Mesendoderm (in vitro differentiated cells): ENCODE results near the gene TMA7.

ENCODE experiments used
- DNase-seq: peaks from one replicate; pipeline ENCODE4 v3.0.0; 2013
- H2AK5ac ChIP-seq: 2 replicates; pipeline ENCODE4 v1.6.1; 2013; ENCODE audit warnings: low read length, inconsistent platforms
- H2BK120ac ChIP-seq: 2 replicates; pipeline ENCODE4 v1.6.1; 2013; ENCODE audit warnings: low read depth, mild to moderate bottlenecking, low read length, moderate library complexity, mixed read lengths
- H2BK15ac ChIP-seq: replicated peaks from 2 replicates; pipeline ENCODE4 v1.6.1; 2013; ENCODE audit warnings: low read depth, mild to moderate bottlenecking, moderate library complexity
- H2BK5ac ChIP-seq: 2 replicates; pipeline ENCODE4 v1.6.1; 2013; ENCODE audit warnings: low read length, inconsistent platforms
- H3K18ac ChIP-seq: 2 replicates; pipeline ENCODE4 v1.6.1; 2013; ENCODE audit warnings: mild to moderate bottlenecking, low read length, mixed read lengths
- H3K23ac ChIP-seq: one replicate; pipeline ENCODE4 v1.6.1; 2013; ENCODE audit warnings: low read length
- H3K27ac ChIP-seq: 2 replicates; pipeline ENCODE4 v1.5.1; 2013; ENCODE audit warnings: low read depth, mild to moderate bottlenecking, inconsistent platforms, low read length, moderate library complexity
- H3K27me3 ChIP-seq: 2 replicates; pipeline ENCODE4 v1.6.1; 2013; ENCODE audit warnings: low read length, control low read depth, mild to moderate bottlenecking, inconsistent platforms; ENCODE audit not compliant: insufficient read depth, poor library complexity
- H3K36me3 ChIP-seq: 2 replicates; pipeline ENCODE4 v1.6.1; 2013; ENCODE audit warnings: low read length, inconsistent platforms; ENCODE audit not compliant: control insufficient read depth, insufficient read depth
- H3K4ac ChIP-seq: one replicate; pipeline ENCODE4 v1.6.1; 2013; ENCODE audit warnings: low read depth, mild to moderate bottlenecking, low read length, moderate library complexity
- H3K4me1 ChIP-seq: 2 replicates; pipeline ENCODE4 v1.6.1; 2013; ENCODE audit warnings: low read depth, low read length, inconsistent platforms; ENCODE audit not compliant: control insufficient read depth
- H3K4me2 ChIP-seq: 2 replicates; pipeline ENCODE4 v1.6.1; 2013; ENCODE audit warnings: low read length
- H3K4me3 ChIP-seq: 2 replicates; pipeline ENCODE4 v1.5.1; 2013; ENCODE audit warnings: mild to moderate bottlenecking, low read length
- H3K56ac ChIP-seq: one replicate; pipeline ENCODE4 v1.6.1; 2013; ENCODE audit warnings: low read length
- H3K79me1 ChIP-seq: 2 replicates; pipeline ENCODE4 v1.6.1; 2013; ENCODE audit warnings: low read length, inconsistent platforms
- H3K79me2 ChIP-seq: 2 replicates; pipeline ENCODE4 v1.6.1; 2013; ENCODE audit warnings: mild to moderate bottlenecking, low read length; ENCODE audit not compliant: control insufficient read depth, insufficient read depth
- H3K9ac ChIP-seq: 2 replicates; pipeline ENCODE4 v1.6.1; 2013; ENCODE audit warnings: low read length, inconsistent platforms
- H4K5ac ChIP-seq: one replicate; pipeline ENCODE4 v1.6.1; 2013; ENCODE audit warnings: low read length
- H4K8ac ChIP-seq: one replicate; pipeline ENCODE4 v1.6.1; 2013; ENCODE audit warnings: low read depth, mild to moderate bottlenecking, control low read depth, low read length, moderate library complexity
- WGBS: extraction: QIAGEN DNeasy Blood & Tissue Kit; methylation state at CpG from one replicate; pipeline ENCODE4 v1.1.7; 2013; ENCODE audit warnings: low lambda C conversion rate, missing lambda C conversion rate; ENCODE audit not compliant: insufficient coverage; ENCODE audit errors: extremely low coverage; 5-methylcytosine and 5-hydroxymethylcytosine counted together

Gene TMA7

DNA sequence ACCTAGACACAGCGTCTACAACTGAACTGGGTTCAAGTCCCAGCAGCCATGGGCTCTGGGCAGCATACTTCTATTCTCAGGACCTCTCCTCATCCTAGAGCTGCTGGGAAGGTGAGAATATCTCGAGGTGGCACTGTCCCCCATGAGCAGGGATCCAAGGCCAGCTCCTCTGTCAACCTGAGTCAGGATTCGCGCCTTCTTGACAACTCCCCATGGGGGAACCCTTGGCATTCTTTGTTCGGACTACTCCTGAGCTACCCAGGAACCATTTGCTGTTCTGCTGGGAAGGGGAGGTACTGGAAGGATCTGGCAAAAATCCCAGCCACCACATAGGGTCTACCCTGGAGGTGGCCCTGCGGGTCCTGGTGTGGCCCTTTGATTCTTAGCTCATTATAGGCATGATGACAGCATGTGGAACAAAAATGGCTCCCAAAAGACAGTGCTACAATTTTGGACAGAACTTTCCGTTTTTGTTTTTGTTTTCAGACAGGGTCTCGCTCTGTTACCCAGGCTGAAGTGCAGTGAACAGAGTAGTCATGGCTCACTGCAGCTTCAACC is 32.4 kb upstream of the TMA7 start:
- no peaks in the 10 kb centered on the region for H3K27me3 ChIP-seq
- H2BK15ac ChIP-seq, result no peak overlapping the region
- no peak overlapping the region for H3K56ac ChIP-seq
- no peak overlapping the region for H2BK120ac ChIP-seq
- no peak overlapping the region for H3K4me3 ChIP-seq
- no peak overlapping the region for H4K5ac ChIP-seq
- H3K79me2 ChIP-seq, result no peaks in the 10 kb centered on the region
- no peak overlapping the region for H3K4ac ChIP-seq
- H4K8ac ChIP-seq, result no peak overlapping the region
- H3K79me1 ChIP-seq, result no peaks in the 10 kb centered on the region
- WGBS, result no CpG with 5 or more reads among the region's 8 CpGs
- H2BK5ac ChIP-seq, result no peak overlapping the region
- no peak overlapping the region for H3K9ac ChIP-seq
- no peak overlapping the region for H3K18ac ChIP-seq
- DNase-seq, result peak; percentile 59
- no peak overlapping the region for H3K27ac ChIP-seq
- H3K4me1 ChIP-seq, result no peaks in the 10 kb centered on the region
- no peak overlapping the region for H3K4me2 ChIP-seq
- peaks cover 32% of the 10 kb centered on the region for H3K36me3 ChIP-seq
- no peak overlapping the region for H2AK5ac ChIP-seq
- no peak overlapping the region for H3K23ac ChIP-seq

DNA sequence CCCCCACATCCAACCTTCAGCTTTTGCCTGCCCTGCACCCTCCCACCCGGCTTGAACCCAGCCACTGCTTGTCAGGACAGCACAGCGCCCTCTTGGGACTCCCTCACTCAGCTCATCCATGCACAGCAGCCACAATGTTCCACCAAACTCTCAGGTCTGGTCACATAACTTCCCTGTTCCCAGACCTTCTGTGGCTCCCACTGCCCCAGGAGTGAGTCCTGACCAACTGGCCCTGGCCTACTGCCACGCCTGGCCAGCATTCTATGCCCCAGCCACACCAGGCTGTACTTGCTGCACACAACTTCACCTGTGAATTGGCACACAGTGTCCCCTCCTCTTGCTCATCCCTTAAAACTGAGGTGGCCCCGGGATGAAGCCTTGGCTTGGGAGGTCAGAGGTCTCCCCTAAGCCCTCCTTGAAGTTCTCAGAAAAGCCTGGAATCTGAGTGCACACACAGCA is 31.2 kb upstream of the TMA7 start:
- Histone ChIP-seq H2BK120ac (no peak overlapping the region), H4K8ac (no peak overlapping the region), H2AK5ac (no peak overlapping the region), H3K27ac (no peak overlapping the region), H3K79me1 (no peaks in the 10 kb centered on the region), H3K4me2 (no peak overlapping the region), H3K9ac (no peak overlapping the region), H3K4me1 (no peaks in the 10 kb centered on the region), H3K18ac (no peak overlapping the region), H3K56ac (no peak overlapping the region), H2BK5ac (no peak overlapping the region), H3K36me3 (peaks cover 30% of the 10 kb centered on the region), H3K27me3 (no peaks in the 10 kb centered on the region), H3K23ac (no peak overlapping the region), H3K4me3 (no peak overlapping the region), H2BK15ac (no peak overlapping the region), H4K5ac (no peak overlapping the region), H3K79me2 (no peaks in the 10 kb centered on the region), H3K4ac (no peak overlapping the region)
- DNase-seq, result no peak
- no CpG with 5 or more reads among the region's 4 CpGs for WGBS

- no peak overlapping the region for H2BK15ac ChIP-seq
- H3K36me3 ChIP-seq, result peaks cover 30% of the 10 kb centered on the region
- DNase-seq, result no peak
- H3K4ac ChIP-seq, result no peak overlapping the region
- no peak overlapping the region for H2BK120ac ChIP-seq
- H4K8ac ChIP-seq, result no peak overlapping the region
- H3K27ac ChIP-seq, result no peak overlapping the region
- no peak overlapping the region for H2AK5ac ChIP-seq
- H3K79me2 ChIP-seq, result no peaks in the 10 kb centered on the region
- H4K5ac ChIP-seq, result no peak overlapping the region
- H3K79me1 ChIP-seq, result no peaks in the 10 kb centered on the region
- no peak overlapping the region for H3K4me3 ChIP-seq
- H3K9ac ChIP-seq, result no peak overlapping the region
- no peak overlapping the region for H3K23ac ChIP-seq
- no peak overlapping the region for H2BK5ac ChIP-seq
- no peak overlapping the region for H3K18ac ChIP-seq
- no peak overlapping the region for H3K4me2 ChIP-seq
- no peak overlapping the region for H3K56ac ChIP-seq
- no peaks in the 10 kb centered on the region for H3K27me3 ChIP-seq
- H3K4me1 ChIP-seq, result no peaks in the 10 kb centered on the region
- WGBS, result no CpG with 5 or more reads among the region's 31 CpGs
Observed at GRCh38 chr3:48409291-48410201, 30.5 kb upstream of the TMA7 start.

DNA sequence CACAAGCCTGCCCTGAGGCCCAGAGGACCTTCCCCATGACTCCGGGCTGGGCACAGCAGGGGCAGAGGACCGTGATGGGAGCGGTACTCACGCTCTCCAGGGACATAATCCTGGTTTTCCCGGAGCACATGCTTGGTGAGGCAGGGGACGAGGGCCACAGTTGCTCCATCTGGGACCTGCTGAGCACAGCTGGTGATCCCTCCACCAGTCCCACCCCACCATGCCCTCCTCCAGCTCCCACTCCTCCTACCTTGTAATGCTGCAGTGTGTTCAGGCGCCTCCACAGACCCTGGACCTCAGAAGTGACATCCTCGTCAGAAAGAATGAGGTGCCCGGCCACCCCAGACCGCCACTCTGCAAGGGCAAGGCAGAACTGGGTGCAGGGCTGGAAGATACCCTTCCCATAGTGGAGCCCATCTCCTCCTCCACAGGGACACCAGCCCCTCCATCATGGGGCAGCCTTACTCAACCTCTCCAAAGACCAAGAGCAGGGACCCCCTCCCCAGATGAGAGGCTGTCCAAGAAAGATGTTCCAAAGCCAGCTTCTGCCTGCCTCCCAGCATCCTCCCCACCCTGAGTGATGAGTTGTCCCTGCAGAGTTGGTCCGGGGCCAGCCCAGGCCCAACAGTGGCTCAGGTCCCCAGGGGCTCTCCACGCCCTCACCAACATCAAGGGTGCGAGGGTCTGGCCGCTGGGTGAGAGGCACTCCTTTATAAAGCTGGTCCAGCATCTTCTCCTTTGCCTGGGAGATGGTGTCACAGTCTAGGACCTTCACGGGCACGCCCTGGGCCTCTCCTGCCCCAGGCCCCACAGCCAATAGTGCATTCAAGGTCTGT is 29.6 kb upstream of the TMA7 start:
- H2AK5ac ChIP-seq, result no peak overlapping the region
- H2BK120ac ChIP-seq, result no peak overlapping the region
- no peak overlapping the region for H2BK15ac ChIP-seq
- no peaks in the 10 kb centered on the region for H3K79me2 ChIP-seq
- no peak overlapping the region for H3K56ac ChIP-seq
- no peaks in the 10 kb centered on the region for H3K27me3 ChIP-seq
- H3K4ac ChIP-seq, result no peak overlapping the region
- H3K4me1 ChIP-seq, result no peaks in the 10 kb centered on the region
- no peak overlapping the region for H3K23ac ChIP-seq
- peaks cover 33% of the 10 kb centered on the region for H3K36me3 ChIP-seq
- no peak overlapping the region for H4K5ac ChIP-seq
- no peak overlapping the region for H3K27ac ChIP-seq
- no peak overlapping the region for H3K4me3 ChIP-seq
- DNase-seq, result no peak
- no peaks in the 10 kb centered on the region for H3K79me1 ChIP-seq
- H3K4me2 ChIP-seq, result no peak overlapping the region
- no peak overlapping the region for H3K9ac ChIP-seq
- H3K18ac ChIP-seq, result no peak overlapping the region
- H2BK5ac ChIP-seq, result no peak overlapping the region
- no peak overlapping the region for H4K8ac ChIP-seq
- whole genome bisulfite sequencing, result no CpG with 5 or more reads among the region's 16 CpGs

DNA sequence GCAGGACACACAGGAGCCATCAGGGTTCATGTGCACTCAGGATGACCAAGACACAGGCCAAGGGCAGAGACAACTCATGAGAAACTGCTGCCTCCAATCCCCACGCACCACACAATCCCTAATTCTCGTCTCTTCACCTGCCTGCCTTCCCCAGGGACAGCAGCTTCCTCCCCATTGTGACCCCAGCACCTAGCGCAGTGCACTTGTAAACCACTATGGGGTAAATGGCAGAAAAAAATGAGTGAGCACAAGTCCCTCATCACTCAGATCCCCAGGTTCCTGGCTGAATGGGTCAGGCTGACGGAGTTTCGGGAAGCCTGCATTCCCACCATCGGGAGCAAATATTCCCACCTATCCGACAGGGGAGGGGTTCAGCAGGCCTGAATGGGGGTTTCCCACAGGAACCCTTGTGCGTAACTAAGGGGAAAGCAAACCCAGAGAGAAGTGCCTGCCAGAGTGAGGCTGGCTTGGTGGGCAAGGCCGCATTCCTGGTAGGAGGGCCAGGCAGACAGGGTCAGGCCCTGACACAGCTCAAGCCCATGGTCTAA is 28.9 kb upstream of the TMA7 start:
- no peaks in the 10 kb centered on the region for H3K4me1 ChIP-seq
- no CpG with 5 or more reads among the region's 9 CpGs for WGBS
- no peak overlapping the region for H3K9ac ChIP-seq
- no peak overlapping the region for H3K56ac ChIP-seq
- no peak overlapping the region for H2BK15ac ChIP-seq
- no peak overlapping the region for H4K8ac ChIP-seq
- H3K27ac ChIP-seq, result no peak overlapping the region
- no peak overlapping the region for H2BK120ac ChIP-seq
- no peak overlapping the region for H3K23ac ChIP-seq
- H2BK5ac ChIP-seq, result no peak overlapping the region
- no peak overlapping the region for H3K4me2 ChIP-seq
- H3K79me1 ChIP-seq, result no peaks in the 10 kb centered on the region
- no peaks in the 10 kb centered on the region for H3K27me3 ChIP-seq
- H3K4me3 ChIP-seq, result no peak overlapping the region
- H2AK5ac ChIP-seq, result no peak overlapping the region
- no peaks in the 10 kb centered on the region for H3K79me2 ChIP-seq
- no peak overlapping the region for H3K18ac ChIP-seq
- H3K4ac ChIP-seq, result no peak overlapping the region
- H4K5ac ChIP-seq, result no peak overlapping the region
- H3K36me3 ChIP-seq, result peaks cover 31% of the 10 kb centered on the region
- no peak for DNase-seq
